ACC112 (cell line): ENCODE data around the gene TOMM40L.

ENCODE experiments used
- H2AFZ ChIP-seq: fragments of 200-600 bp; sonication (generic); one replicate; pipeline ENCODE4 v1.6.0; 2017; ENCODE audit warnings: antibody characterized with exemption, low read length; ENCODE audit not compliant: unreplicated experiment
- H3K27ac ChIP-seq: fragments of 200-600 bp; sonication (generic); 2 replicates; pipeline ENCODE4 v1.5.1; 2014; ENCODE audit warnings: low read depth, mild to moderate bottlenecking, antibody characterized with exemption, low read length, moderate library complexity
- H3K27me3 ChIP-seq: fragments of 200-600 bp; sonication (generic); 2 replicates; pipeline ENCODE4 v1.6.1; 2014; ENCODE audit warnings: mild to moderate bottlenecking, antibody characterized with exemption, low read length, moderate library complexity, mixed read lengths; ENCODE audit not compliant: insufficient read depth
- H3K36me3 ChIP-seq: fragments of 200-600 bp; sonication (generic); 2 replicates; pipeline ENCODE4 v1.6.1; 2016; ENCODE audit warnings: mild to moderate bottlenecking, antibody characterized with exemption, low read length, moderate library complexity, mixed read lengths; ENCODE audit not compliant: insufficient read depth
- H3K4me1 ChIP-seq: fragments of 200-600 bp; sonication (generic); one replicate; pipeline ENCODE4 v1.6.1; 2016; ENCODE audit warnings: low read length, mixed read lengths; ENCODE audit not compliant: insufficient read depth, unreplicated experiment, control insufficient read depth
- H3K4me3 ChIP-seq: fragments of 200-600 bp; sonication (generic); 2 replicates; pipeline ENCODE4 v1.5.1; 2014; ENCODE audit warnings: mild to moderate bottlenecking, low read depth, low read length
- H3K79me2 ChIP-seq: fragments of 200-600 bp; sonication (generic); one replicate; pipeline ENCODE4 v1.6.0; 2016; ENCODE audit warnings: low read length; ENCODE audit not compliant: control insufficient read depth, unreplicated experiment, insufficient read depth

Gene TOMM40L

GRCh38 chr1:161225534-161226319 is at the start of gene TOMM40L:
Gene TOMM40L (plus strand): TSS chr1:161226060. CDS start chr1:161226490, 430 bp downstream.
- peak within 1 kb of the TSS; percentile 98 for H2AFZ ChIP-seq
- H3K79me2 ChIP-seq, result peaks cover 3% of the 10 kb centered on the region
- H3K27ac ChIP-seq, result peak within 1 kb of the TSS; percentile 52
- no peaks in the 10 kb centered on the region for H3K36me3 ChIP-seq
- H3K4me3 ChIP-seq, result peak within 1 kb of the TSS; percentile 93
- peaks cover 17% of the 10 kb centered on the region for H3K4me1 ChIP-seq
- H3K27me3 ChIP-seq, result no peaks in the 10 kb centered on the region

GRCh38 chr1:161176468-161177111 is 49.3 kb upstream of the TOMM40L start:
- Histone ChIP-seq H3K4me1 (peaks cover 34% of the 10 kb centered on the region), H3K79me2 (peaks cover 13% of the 10 kb centered on the region), H3K27me3 (no peaks in the 10 kb centered on the region), H2AFZ (no peak overlapping the region), H3K36me3 (peaks cover 6% of the 10 kb centered on the region; the same call in 1 of the 2 replicates), H3K27ac (peak overlapping the region; percentile 23; the same call in 1 of the 2 replicates), H3K4me3 (peak overlapping the region; percentile 88)

DNA sequence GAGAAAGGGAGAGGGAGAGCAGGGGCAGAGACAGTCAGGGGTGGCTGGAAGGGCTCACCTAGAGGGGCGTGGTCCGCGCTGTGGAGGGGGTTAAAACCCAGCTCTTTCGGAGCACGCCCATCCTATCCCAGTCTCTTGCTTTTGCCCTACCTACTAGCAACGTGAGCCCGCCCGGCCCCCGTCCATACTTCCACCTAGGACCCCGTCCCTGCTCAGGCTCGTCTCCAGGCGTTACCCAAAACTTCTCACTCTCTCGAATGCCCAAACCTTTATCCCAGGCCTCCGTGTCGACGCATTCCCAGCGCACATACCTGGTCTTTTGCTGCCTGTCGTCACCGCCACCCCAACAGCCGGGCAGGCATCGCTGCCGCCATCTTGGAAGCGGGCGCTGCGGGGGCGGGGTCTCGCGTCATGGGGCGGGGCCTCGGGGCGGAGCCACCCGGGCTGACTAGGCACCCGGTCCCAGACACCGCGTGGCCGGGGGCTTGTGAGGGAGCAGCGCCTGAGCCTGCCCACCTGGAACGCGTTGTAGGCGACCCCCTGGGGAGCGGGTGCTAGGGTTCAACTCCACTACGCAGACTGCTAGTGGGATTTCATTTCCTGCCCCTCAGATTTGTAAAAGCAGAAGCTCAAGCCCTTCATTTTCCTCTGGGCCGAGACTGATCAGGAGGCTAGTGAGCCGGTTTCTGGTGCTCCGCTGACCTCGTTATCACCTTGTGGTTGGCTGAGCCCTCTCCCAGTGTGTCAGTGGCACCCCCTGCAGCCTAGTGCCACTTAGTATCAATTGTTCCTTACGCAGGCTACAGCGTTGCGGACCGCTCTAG is 48.5 kb upstream of the TOMM40L start, which contains the start of gene B4GALT3:
Gene B4GALT3 (minus strand): TSS at position 396 of the 824 bp plus-strand sequence. CDS start 1,447 bp downstream, outside the sequence.
- peaks cover 37% of the 10 kb centered on the region for H3K4me1 ChIP-seq
- H3K27me3 ChIP-seq, result no peaks in the 10 kb centered on the region
- peaks cover 3% of the 10 kb centered on the region; the same call in 1 of the 2 replicates for H3K36me3 ChIP-seq
- peak within 1 kb of the TSS; percentile 88 for H3K4me3 ChIP-seq
- H2AFZ ChIP-seq, result peak within 1 kb of the TSS; percentile 26
- H3K27ac ChIP-seq, result peak within 1 kb of the TSS; percentile 23; the same call in 1 of the 2 replicates
- H3K79me2 ChIP-seq, result peaks cover 13% of the 10 kb centered on the region

- Histone ChIP-seq H3K4me1 (peaks cover 38% of the 10 kb centered on the region), H3K36me3 (peaks cover 3% of the 10 kb centered on the region; the same call in 1 of the 2 replicates), H2AFZ (no peak overlapping the region), H3K4me3 (peak overlapping the region; percentile 88), H3K79me2 (peaks cover 13% of the 10 kb centered on the region), H3K27ac (peak overlapping the region; percentile 6; the same call in 1 of the 2 replicates), H3K27me3 (no peaks in the 10 kb centered on the region)
Measured at GRCh38 chr1:161177936-161178244, 48.0 kb upstream of the TOMM40L start.

DNA sequence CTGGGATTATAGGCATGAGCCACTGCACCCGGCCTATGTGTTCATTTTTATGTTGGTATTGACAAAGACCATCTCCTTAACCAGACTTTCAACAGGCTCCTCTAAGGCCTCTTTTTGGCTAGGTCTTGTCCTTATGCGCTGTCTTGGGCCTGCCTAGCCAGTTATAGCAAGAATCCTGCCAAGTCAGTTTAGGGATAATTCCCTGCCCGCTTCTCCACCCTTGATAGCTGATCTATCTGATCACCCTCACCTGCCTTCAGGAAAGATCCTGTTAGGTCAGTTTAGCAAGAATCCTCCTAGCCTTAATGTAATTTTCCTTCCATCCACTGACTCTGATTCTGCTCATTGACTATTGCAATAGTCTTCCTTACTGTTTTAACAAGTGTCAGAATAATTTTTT is 46.2 kb upstream of the TOMM40L start:
- H2AFZ ChIP-seq, result no peak overlapping the region
- peaks cover 31% of the 10 kb centered on the region for H3K4me1 ChIP-seq
- peaks cover 13% of the 10 kb centered on the region for H3K79me2 ChIP-seq
- H3K27me3 ChIP-seq, result no peaks in the 10 kb centered on the region
- H3K4me3 ChIP-seq, result no peak overlapping the region
- H3K27ac ChIP-seq, result no peak overlapping the region
- no peaks in the 10 kb centered on the region for H3K36me3 ChIP-seq

GRCh38 chr1:161180639-161181038 is 45.2 kb upstream of the TOMM40L start:
- Histone ChIP-seq H3K4me3 (no peak overlapping the region), H2AFZ (no peak overlapping the region), H3K4me1 (peaks cover 36% of the 10 kb centered on the region), H3K36me3 (no peaks in the 10 kb centered on the region), H3K27me3 (no peaks in the 10 kb centered on the region), H3K79me2 (peaks cover 13% of the 10 kb centered on the region), H3K27ac (0 out of 2 replicates have a peak overlapping the region, but pooled peaks have one; percentile 8)

GRCh38 chr1:161182214-161182613 is 43.6 kb upstream of the TOMM40L start:
- H3K27ac ChIP-seq, result peak overlapping the region; percentile 74
- peak overlapping the region; percentile 44 for H2AFZ ChIP-seq
- peaks cover 36% of the 10 kb centered on the region for H3K4me1 ChIP-seq

DNA sequence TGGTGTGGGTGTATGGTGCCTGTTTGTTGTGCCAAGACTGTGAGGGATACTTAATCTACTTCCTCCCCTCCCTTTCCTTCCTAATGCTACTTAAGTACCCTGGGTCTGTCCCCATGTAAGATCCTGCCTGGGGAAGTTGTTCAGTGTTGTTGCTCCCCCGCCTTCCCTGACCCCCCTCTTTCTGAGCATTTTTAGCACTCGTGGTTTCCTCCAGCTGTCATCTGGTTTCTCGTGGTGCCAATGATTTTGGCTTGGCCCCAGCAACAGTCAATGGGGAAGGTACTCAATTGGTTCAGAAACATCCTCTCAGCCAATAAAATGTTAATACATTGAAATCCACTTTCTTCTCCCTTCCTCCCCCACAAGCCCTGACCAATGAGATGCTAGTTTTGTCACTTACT is 40.6 kb upstream of the TOMM40L start:
- Histone ChIP-seq H3K36me3 (0 out of 2 replicates have a peak, but pooled peaks cover 2% of the 10 kb centered on the region), H3K4me3 (no peak overlapping the region), H3K27me3 (no peaks in the 10 kb centered on the region), H2AFZ (peak overlapping the region; percentile 61), H3K79me2 (no peaks in the 10 kb centered on the region), H3K27ac (peak overlapping the region; percentile 51), H3K4me1 (peaks cover 40% of the 10 kb centered on the region)

More at GRCh38 chr1:161182214-161182613, 43.6 kb upstream of the TOMM40L start:
- H3K4me3 ChIP-seq, result no peak overlapping the region
- no peaks in the 10 kb centered on the region for H3K79me2 ChIP-seq
- no peaks in the 10 kb centered on the region for H3K27me3 ChIP-seq
- no peaks in the 10 kb centered on the region for H3K36me3 ChIP-seq

- Histone ChIP-seq H3K4me1 (peaks cover 40% of the 10 kb centered on the region), H3K79me2 (no peaks in the 10 kb centered on the region), H2AFZ (peak overlapping the region; percentile 61), H3K27ac (peak overlapping the region; percentile 51), H3K4me3 (no peak overlapping the region), H3K27me3 (no peaks in the 10 kb centered on the region), H3K36me3 (0 out of 2 replicates have a peak, but pooled peaks cover 2% of the 10 kb centered on the region)
Measured at GRCh38 chr1:161185732-161186311, 40.0 kb upstream of the TOMM40L start.

- Histone ChIP-seq H3K27ac (no peak overlapping the region), H3K79me2 (no peaks in the 10 kb centered on the region), H3K4me3 (no peak overlapping the region), H2AFZ (no peak overlapping the region), H3K27me3 (no peaks in the 10 kb centered on the region), H3K36me3 (0 out of 2 replicates have a peak, but pooled peaks cover 2% of the 10 kb centered on the region), H3K4me1 (peaks cover 29% of the 10 kb centered on the region)
Measured at GRCh38 chr1:161187311-161187710, 38.5 kb upstream of the TOMM40L start.
